Measurements from ENCODE around the gene FAR2.

The FAR2 gene

GRCh38 chr12:29232086-29232485 lies 83.0 kb downstream of the FAR2 start:
- Histone ChIP-seq H3K27me3 (no peaks in the 10 kb centered on the region), H3K36me3 (peaks cover 3% of the 10 kb centered on the region; the same call in 1 of the 2 replicates), H3K4me3 (ENCODE audit: low read depth, low read length) (no peak overlapping the region), H3K4me1 (peaks cover 4% of the 10 kb centered on the region; the same call in 1 of the 2 replicates), H3K9me3 (no peaks in the 10 kb centered on the region)
- DNase-seq = no peak
- TF ChIP-seq, protein P1, sequence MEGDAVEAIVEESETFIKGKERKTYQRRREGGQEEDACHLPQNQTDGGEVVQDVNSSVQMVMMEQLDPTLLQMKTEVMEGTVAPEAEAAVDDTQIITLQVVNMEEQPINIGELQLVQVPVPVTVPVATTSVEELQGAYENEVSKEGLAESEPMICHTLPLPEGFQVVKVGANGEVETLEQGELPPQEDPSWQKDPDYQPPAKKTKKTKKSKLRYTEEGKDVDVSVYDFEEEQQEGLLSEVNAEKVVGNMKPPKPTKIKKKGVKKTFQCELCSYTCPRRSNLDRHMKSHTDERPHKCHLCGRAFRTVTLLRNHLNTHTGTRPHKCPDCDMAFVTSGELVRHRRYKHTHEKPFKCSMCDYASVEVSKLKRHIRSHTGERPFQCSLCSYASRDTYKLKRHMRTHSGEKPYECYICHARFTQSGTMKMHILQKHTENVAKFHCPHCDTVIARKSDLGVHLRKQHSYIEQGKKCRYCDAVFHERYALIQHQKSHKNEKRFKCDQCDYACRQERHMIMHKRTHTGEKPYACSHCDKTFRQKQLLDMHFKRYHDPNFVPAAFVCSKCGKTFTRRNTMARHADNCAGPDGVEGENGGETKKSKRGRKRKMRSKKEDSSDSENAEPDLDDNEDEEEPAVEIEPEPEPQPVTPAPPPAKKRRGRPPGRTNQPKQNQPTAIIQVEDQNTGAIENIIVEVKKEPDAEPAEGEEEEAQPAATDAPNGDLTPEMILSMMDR (IDR thresholded peaks at IDR 0.05; ENCODE audit: low read depth, low read length) = no peak

- H3K4me1 ChIP-seq = peaks cover 6% of the 10 kb centered on the region
- no peaks in the 10 kb centered on the region for H3K9me3 ChIP-seq
- DNase-seq = no peak
- TF ChIP-seq, protein P1 (IDR thresholded peaks at IDR 0.05; ENCODE audit: low read depth, low read length) = no peak
- H3K4me3 ChIP-seq (ENCODE audit: low read depth, low read length) = no peak overlapping the region
- H3K27me3 ChIP-seq = no peaks in the 10 kb centered on the region
- H3K36me3 ChIP-seq = peaks cover 3% of the 10 kb centered on the region; the same call in 1 of the 2 replicates
These were observed 85.5 kb downstream of the FAR2 start for GRCh38 chr12:29234552-29234951.

GRCh38 chr12:29234965-29235626 lies 86.0 kb downstream of the FAR2 start:
- no peak for DNase-seq
- TF ChIP-seq, protein P1 (IDR thresholded peaks at IDR 0.05; ENCODE audit: low read depth, low read length) = no peak
- no peak overlapping the region for H3K4me3 ChIP-seq (ENCODE audit: low read depth, low read length)

DNA sequence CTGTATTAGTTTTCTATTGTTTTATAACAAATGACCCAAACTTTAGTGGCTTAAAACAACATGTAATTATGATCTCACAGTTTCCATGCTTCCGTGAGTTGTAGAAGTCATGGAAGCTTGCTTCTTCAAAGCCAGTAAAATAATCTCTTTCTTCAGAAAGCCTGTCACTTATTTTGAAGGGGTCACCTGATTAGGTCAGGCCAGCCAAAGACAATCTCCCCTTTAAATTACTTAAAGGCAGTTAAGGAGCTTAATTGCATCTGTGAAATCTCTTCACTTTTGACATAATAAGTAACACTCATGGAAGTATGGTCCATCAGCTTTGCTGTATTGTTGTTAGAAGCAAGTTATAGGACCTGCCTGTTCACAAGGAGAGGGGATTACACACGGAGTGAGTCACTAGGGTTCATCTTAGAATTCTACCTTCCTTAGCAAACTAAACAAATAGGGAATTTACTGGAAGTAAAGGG lies 89.8 kb downstream of the FAR2 start:
- no peaks in the 10 kb centered on the region for H3K27me3 ChIP-seq

More at GRCh38 chr12:29234965-29235626, 86.0 kb downstream of the FAR2 start:
- Histone ChIP-seq H3K36me3 (no peaks in the 10 kb centered on the region; the same call in 1 of the 2 replicates), H3K9me3 (no peaks in the 10 kb centered on the region), H3K27me3 (no peaks in the 10 kb centered on the region), H3K4me1 (peaks cover 6% of the 10 kb centered on the region)

GRCh38 chr12:29239336-29239735 lies 90.3 kb downstream of the FAR2 start:
- no peak for DNase-seq
- H3K4me3 ChIP-seq (ENCODE audit: low read depth, low read length) = no peak overlapping the region
- TF ChIP-seq, protein P1 (IDR thresholded peaks at IDR 0.05; ENCODE audit: low read depth, low read length) = no peak
- H3K9me3 ChIP-seq = no peaks in the 10 kb centered on the region
- no peaks in the 10 kb centered on the region for H3K36me3 ChIP-seq
- peaks cover 26% of the 10 kb centered on the region for H3K4me1 ChIP-seq
- H3K27me3 ChIP-seq = no peaks in the 10 kb centered on the region

More for the DNA sequence above, 89.8 kb downstream of the FAR2 start:
- Histone ChIP-seq H3K9me3 (no peaks in the 10 kb centered on the region), H3K4me3 (ENCODE audit: low read depth, low read length) (no peak overlapping the region), H3K4me1 (peaks cover 26% of the 10 kb centered on the region), H3K36me3 (no peaks in the 10 kb centered on the region)
- no peak for DNase-seq
- TF ChIP-seq, protein P1 (IDR thresholded peaks at IDR 0.05; ENCODE audit: low read depth, low read length) = no peak

DNA sequence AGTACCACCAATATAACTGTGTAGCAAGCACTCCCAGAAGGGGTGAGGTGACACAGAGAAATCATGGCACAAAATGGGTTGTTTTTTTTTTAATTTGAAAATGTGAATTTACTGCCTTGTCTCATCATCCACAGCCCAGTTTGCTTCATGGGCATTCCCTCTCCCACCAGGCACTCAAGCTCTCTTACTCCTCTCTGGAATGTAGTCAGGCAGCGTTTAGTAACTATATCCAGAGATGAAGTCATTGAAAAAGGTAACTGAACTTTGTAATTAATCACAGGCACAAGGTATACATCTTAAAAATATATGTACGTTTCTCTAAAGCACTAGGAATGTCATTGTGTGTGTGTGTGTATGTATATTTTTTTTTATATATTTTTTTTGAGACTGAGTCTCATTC lies 91.4 kb downstream of the FAR2 start:
- peaks cover 26% of the 10 kb centered on the region for H3K4me1 ChIP-seq
- no peak overlapping the region for H3K4me3 ChIP-seq (ENCODE audit: low read depth, low read length)
- TF ChIP-seq, protein P1 (IDR thresholded peaks at IDR 0.05; ENCODE audit: low read depth, low read length) = no peak
- no peaks in the 10 kb centered on the region for H3K9me3 ChIP-seq
- H3K27me3 ChIP-seq = no peaks in the 10 kb centered on the region
- H3K36me3 ChIP-seq = no peaks in the 10 kb centered on the region
- no peak for DNase-seq
